Panc1 (cell line): ENCODE data around the gene METTL15. TPM values are rescaled to one million over a fixed set of nuclear protein-coding genes. Genes with fewer than 3 reads are reported as not detected.

ENCODE experiments used
- ATAC-seq: fragments of 200-7000 bp; cut with Tn5 transposase; 2 replicates; pipeline ENCODE4 v1.9.1; 2020; ENCODE audit warnings: mild to moderate bottlenecking, moderate library complexity
- BruUV-seq: library from RNA; stranded (reverse); fragments of 400-500 nt; replicated peaks from 2 replicates; lab custom pipeline; 2021; lab: Mats Ljungman, UMichigan
- CTCF ChIA-PET: fragments of 300-600 bp; sonication (Branson Sonifier 250); formaldehyde crosslinking; loops from one replicate; lab custom pipeline; 2022; ENCODE audit warnings: antibody characterized with exemption; lab: Charles Lee
- POLR2A ChIA-PET: fragments of 300-600 bp; sonication (Branson Sonifier 250); formaldehyde crosslinking; loops from one replicate; lab custom pipeline; 2022; ENCODE audit warnings: antibody characterized with exemption; lab: Charles Lee
- DNase-seq: peaks from one replicate; pipeline ENCODE4 v3.0.0-alpha.2; 2010; ENCODE audit warnings: low read depth, low spot score
- H3K27ac ChIP-seq: 2 replicates; pipeline ENCODE4 v1.5.1; 2011; ENCODE audit warnings: mild to moderate bottlenecking, low read length, inconsistent platforms
- H3K27me3 ChIP-seq: fragments of 200-500 bp; sonication (Bioruptor generic); 2 replicates; pipeline ENCODE4 v1.6.0; 2014; ENCODE audit warnings: low read length, inconsistent platforms; ENCODE audit not compliant: control insufficient read depth, insufficient read depth
- H3K36me3 ChIP-seq: fragments of 200-500 bp; sonication (Bioruptor generic); 2 replicates; pipeline ENCODE4 v1.5.1; 2014; ENCODE audit warnings: inconsistent platforms, mild to moderate bottlenecking, low read length, moderate library complexity; ENCODE audit not compliant: control insufficient read depth, insufficient read depth
- H3K4me1 ChIP-seq: 2 replicates; pipeline ENCODE4 v1.5.1; 2011; ENCODE audit warnings: inconsistent platforms, mild to moderate bottlenecking, low read length, moderate library complexity; ENCODE audit not compliant: control insufficient read depth, insufficient read depth
- H3K4me3 ChIP-seq, 2 experiments: 2 replicates each; pipeline ENCODE4 v1.5.1; 2011 to 2012; ENCODE audit warnings: low read depth in 2 of 2, low read length in 2 of 2, mild to moderate bottlenecking in 2 of 2, inconsistent platforms in 1 of 2, moderate library complexity in 1 of 2
- H3K9me3 ChIP-seq: fragments of 200-500 bp; sonication (Bioruptor generic); 2 replicates; pipeline ENCODE4 v1.5.1; 2014; ENCODE audit warnings: low read depth, mild to moderate bottlenecking, inconsistent platforms, low read length, moderate library complexity; ENCODE audit not compliant: control insufficient read depth, insufficient read depth
- POLR2AphosphoS5 ChIP-seq: IDR thresholded peaks from 2 replicates; pipeline ENCODE4 v1.6.1; 2012; ENCODE audit warnings: mild to moderate bottlenecking, low read depth, low read length, moderate library complexity
- SIN3A ChIP-seq: IDR thresholded peaks from 2 replicates; pipeline ENCODE4 v1.6.1; 2012; ENCODE audit warnings: low read depth, mild to moderate bottlenecking, low read length, moderate library complexity, borderline replicate concordance; ENCODE audit not compliant: insufficient read depth
- TCF7L2 ChIP-seq: IDR thresholded peaks from 2 replicates; pipeline ENCODE4 v1.6.1; 2011; ENCODE audit warnings: mild to moderate bottlenecking, low read depth, low read length, inconsistent platforms
- in situ Hi-C: cut with HindIII; loops from 2 replicates; pipeline ENCODE4 v1.10.0; 2016; ENCODE audit warnings: low sequenced_read_pairs, low pct_unique_long_range_greater_than_20kb
- intact Hi-C: fragments of 100-400 bp; cut with micrococcal nuclease; formaldehyde crosslinking; loops from one replicate; pipeline ENCODE4 v1.10.0; 2022; ENCODE audit not compliant: unreplicated experiment
- total RNA-seq: library from RNA; stranded (reverse); gene quantifications from one replicate; pipeline ENCODE4 v1.2.1, GENCODE V29; 2021; ENCODE audit not compliant: unreplicated experiment
- TF ChIP-seq, protein P1 (sequence below): fragments of 450-650 bp; IDR thresholded peaks from 2 replicates; pipeline ENCODE4 v1.5.1; 2017; ENCODE audit warnings: mild to moderate bottlenecking
- TF ChIP-seq, protein P2 (sequence below), 2 experiments: IDR thresholded peaks; 2 replicates each; pipeline ENCODE4 v1.6.1; 2011 to 2012; ENCODE audit warnings: low read depth in 2 of 2, control low read depth in 1 of 2, low read length in 1 of 2, mild to moderate bottlenecking in 1 of 2, moderate library complexity in 1 of 2; ENCODE audit not compliant: insufficient read depth in 1 of 2

METTL15 gene
- total RNA-seq, 1 experiment from 2014 or later: 11.4 TPM

DNA sequence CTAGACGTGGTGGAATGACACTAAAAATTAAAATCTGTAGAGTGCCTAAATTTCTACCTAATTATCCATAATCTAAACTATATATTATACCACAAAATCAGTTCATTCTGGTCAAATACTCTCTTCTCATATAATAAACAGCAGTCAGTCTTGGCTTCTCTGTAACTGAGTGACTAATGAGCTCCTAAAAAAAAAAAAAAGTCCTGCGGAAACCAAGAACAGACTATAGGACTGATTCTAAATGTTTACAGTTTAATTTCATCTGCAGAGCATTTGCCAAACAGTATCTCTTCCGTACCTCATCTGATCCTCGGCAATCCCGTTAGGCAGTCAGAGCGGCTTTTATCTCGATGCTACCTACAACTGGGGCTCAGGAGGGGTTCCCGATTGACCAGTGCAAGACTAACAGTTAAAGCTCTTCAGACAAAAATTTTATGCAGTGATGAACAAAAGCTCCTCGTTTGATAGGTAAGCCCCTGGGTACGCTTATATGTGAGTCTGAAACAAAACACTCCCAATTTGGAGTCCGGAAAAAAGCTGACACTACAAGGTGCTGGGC, 918 bp upstream of the METTL15 start:
- DNase-seq: peak; percentile 39
- intact Hi-C loops: loop anchor here (5.0 kb wide), 1 partner anchor 410 kb away; no protein-coding TSS in a partner anchor
- in situ Hi-C loops: loop anchor here (25.0 kb wide), 1 partner anchor 395 kb away; the partner anchor contains the start of gene BDNF

DNA sequence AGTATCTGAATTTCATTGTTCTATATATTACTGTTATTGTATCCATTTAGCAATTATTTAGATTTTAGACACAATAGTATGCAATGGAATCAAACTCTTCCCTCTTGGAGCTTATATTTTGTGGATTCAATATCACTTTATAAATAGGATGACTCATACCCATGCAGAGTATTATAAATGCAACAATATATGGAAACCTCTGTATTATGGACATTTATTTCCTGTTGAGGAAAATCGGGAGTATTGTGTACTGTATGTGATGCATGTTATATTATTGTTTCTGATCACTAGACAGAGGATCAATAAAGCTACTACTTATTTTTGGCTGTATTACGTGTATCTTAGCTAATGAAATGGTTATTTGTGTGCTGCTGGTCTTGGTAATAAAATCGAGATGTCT, 770 bp downstream of the METTL15 start:
- Histone ChIP-seq H3K36me3 (peaks cover 9% of the 10 kb centered on the region), H3K4me3 (peak overlapping the region; percentile 76 to 84; a peak in 3 of 4 replicates), H3K27me3 (no peaks in the 10 kb centered on the region), H3K9me3 (no peaks in the 10 kb centered on the region), H3K27ac (peak overlapping the region; percentile 99), H3K4me1 (peaks cover 35% of the 10 kb centered on the region)
- CTCF ChIA-PET: no interaction called here
- TF ChIP-seq SIN3A (no peak), POLR2AphosphoS5 (no peak), TCF7L2 (no peak)
- TF ChIP-seq, protein P1, sequence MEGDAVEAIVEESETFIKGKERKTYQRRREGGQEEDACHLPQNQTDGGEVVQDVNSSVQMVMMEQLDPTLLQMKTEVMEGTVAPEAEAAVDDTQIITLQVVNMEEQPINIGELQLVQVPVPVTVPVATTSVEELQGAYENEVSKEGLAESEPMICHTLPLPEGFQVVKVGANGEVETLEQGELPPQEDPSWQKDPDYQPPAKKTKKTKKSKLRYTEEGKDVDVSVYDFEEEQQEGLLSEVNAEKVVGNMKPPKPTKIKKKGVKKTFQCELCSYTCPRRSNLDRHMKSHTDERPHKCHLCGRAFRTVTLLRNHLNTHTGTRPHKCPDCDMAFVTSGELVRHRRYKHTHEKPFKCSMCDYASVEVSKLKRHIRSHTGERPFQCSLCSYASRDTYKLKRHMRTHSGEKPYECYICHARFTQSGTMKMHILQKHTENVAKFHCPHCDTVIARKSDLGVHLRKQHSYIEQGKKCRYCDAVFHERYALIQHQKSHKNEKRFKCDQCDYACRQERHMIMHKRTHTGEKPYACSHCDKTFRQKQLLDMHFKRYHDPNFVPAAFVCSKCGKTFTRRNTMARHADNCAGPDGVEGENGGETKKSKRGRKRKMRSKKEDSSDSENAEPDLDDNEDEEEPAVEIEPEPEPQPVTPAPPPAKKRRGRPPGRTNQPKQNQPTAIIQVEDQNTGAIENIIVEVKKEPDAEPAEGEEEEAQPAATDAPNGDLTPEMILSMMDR: no peak
- TF ChIP-seq, protein P2, sequence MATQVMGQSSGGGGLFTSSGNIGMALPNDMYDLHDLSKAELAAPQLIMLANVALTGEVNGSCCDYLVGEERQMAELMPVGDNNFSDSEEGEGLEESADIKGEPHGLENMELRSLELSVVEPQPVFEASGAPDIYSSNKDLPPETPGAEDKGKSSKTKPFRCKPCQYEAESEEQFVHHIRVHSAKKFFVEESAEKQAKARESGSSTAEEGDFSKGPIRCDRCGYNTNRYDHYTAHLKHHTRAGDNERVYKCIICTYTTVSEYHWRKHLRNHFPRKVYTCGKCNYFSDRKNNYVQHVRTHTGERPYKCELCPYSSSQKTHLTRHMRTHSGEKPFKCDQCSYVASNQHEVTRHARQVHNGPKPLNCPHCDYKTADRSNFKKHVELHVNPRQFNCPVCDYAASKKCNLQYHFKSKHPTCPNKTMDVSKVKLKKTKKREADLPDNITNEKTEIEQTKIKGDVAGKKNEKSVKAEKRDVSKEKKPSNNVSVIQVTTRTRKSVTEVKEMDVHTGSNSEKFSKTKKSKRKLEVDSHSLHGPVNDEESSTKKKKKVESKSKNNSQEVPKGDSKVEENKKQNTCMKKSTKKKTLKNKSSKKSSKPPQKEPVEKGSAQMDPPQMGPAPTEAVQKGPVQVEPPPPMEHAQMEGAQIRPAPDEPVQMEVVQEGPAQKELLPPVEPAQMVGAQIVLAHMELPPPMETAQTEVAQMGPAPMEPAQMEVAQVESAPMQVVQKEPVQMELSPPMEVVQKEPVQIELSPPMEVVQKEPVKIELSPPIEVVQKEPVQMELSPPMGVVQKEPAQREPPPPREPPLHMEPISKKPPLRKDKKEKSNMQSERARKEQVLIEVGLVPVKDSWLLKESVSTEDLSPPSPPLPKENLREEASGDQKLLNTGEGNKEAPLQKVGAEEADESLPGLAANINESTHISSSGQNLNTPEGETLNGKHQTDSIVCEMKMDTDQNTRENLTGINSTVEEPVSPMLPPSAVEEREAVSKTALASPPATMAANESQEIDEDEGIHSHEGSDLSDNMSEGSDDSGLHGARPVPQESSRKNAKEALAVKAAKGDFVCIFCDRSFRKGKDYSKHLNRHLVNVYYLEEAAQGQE (IDR thresholded peaks at IDR 0.05; ENCODE audit: insufficient read depth in 1 of 2, low read depth in 2 of 2, low read length in 1 of 2): no peak
- DNase-seq (no peak), ATAC-seq (no peak)
- POLR2A ChIA-PET: interaction anchor here (0.5 to 0.6 kb wide), 2 partner anchors 11 to 159 kb away, joined by 3 to 5 read pairs; no protein-coding TSS in a partner anchor
- intact Hi-C loops: loop anchor here (5.0 kb wide), 1 partner anchor 412 kb away; no protein-coding TSS in a partner anchor
- no TSS peak for BruUV-seq
- in situ Hi-C loops: loop anchor here (25.0 kb wide), 1 partner anchor 397 kb away; the partner anchor contains the start of gene BDNF

More for the DNA sequence above, 918 bp upstream of the METTL15 start:
- peaks cover 9% of the 10 kb centered on the region for H3K36me3 ChIP-seq
- no peak for TF ChIP-seq TCF7L2
- TF ChIP-seq SIN3A: no peak
- TF ChIP-seq, protein P1: no peak
- TF ChIP-seq, protein P2 (IDR thresholded peaks at IDR 0.05; ENCODE audit: insufficient read depth in 1 of 2, low read depth in 2 of 2, low read length in 1 of 2): no peak
- no peak for TF ChIP-seq POLR2AphosphoS5
- ChIA-PET POLR2A (interaction anchor here (0.6 kb wide), 1 partner anchor 405 kb away, joined by 4 read pairs; no protein-coding TSS in a partner anchor), CTCF (no interaction called here)
- no peaks in the 10 kb centered on the region for H3K27me3 ChIP-seq
- H3K4me1 ChIP-seq: peaks cover 40% of the 10 kb centered on the region
- BruUV-seq: no TSS peak
- ATAC-seq: peak; percentile 8
- H3K27ac ChIP-seq: peak overlapping the region; percentile 82
- no peaks in the 10 kb centered on the region for H3K9me3 ChIP-seq
- H3K4me3 ChIP-seq: peak overlapping the region; percentile 84 to 96
